ENCODE data around the gene PSMD3.
"Not testable (repeated sequence)": the region's sequence is repeated elsewhere in the genome, so short reads cannot be mapped to it uniquely, and the experiment has no call there.

The PSMD3 gene

DNA sequence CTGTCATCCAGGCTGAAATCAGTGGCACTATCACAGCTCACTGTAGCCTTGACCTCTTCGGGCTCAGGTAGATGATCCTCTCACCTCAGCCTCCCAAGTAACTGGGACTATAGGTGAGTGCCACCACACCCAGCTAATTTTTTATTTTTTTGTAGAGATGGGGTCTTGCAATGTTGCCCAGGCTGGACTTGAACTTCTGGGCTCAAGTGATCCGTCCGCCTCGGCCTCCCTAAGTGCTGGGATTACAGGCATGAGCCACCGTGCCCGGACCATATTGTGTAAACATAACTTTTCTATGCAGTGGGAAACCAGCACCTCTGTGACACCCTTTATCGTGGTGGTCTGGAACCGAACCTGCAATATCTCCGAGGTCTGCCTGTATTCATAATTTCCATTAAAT, 23.5 kb downstream of the PSMD3 start:
- ATAC-seq: no peak
- Mint-ChIP-seq H3K27ac (no peak overlapping the region), H3K4me3 (no peak overlapping the region), H3K27me3 (no peaks in the 10 kb centered on the region), H3K9me3 (no peaks in the 10 kb centered on the region), H3K4me1 (peaks cover 6% of the 10 kb centered on the region)
- no peak for DNase-seq

DNA sequence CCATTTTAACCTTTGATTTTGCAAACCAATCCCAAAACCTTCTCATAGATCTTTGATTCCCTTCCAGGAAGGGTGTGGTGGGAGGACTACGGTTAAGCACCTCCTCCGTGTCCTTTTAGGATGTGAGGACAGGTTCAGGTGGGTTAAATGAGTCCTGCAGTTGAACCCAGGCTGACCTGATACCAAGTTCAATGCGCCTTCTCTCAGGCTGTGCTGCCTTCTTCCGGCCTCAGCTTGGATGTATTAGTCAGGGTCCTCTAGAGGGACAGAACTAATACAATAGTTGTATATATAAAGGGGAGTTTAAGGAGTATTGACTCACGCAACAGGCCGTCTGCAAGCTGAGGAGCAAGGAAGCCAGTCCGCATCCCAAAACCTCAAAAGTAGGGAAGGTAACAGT, 24.1 kb downstream of the PSMD3 start:
- Mint-ChIP-seq H3K4me1 (no peaks in the 10 kb centered on the region), H3K9me3 (no peaks in the 10 kb centered on the region), H3K4me3 (no peak overlapping the region), H3K27me3 (no peaks in the 10 kb centered on the region), H3K27ac (no peak overlapping the region)
- ATAC-seq: no peak
- DNase-seq: no peak

DNA sequence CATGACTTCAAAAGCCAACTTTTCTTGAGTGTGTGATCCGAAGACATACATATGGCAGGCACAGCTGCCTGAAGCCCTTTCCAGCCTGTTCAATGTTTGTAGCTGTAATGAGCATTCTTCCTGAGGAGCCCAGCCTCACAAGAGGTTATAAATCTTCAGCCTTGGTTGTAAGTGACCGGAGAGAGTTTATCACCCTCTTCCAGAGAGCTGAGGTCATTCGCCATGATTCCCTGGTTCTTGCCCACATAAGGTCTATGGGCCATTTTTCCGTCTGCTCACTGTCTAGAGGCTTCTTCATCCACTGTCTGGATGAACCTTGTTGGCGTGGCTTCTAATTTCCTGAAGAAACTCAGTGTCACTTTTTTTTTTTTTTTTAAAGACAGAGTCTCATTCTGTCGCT, 24.9 kb downstream of the PSMD3 start:
- Mint-ChIP-seq H3K4me1 (peaks cover 6% of the 10 kb centered on the region), H3K27ac (no peak overlapping the region), H3K4me3 (no peak overlapping the region), H3K9me3 (no peaks in the 10 kb centered on the region), H3K27me3 (no peaks in the 10 kb centered on the region)
- ATAC-seq: no peak
- no peak for DNase-seq

DNA sequence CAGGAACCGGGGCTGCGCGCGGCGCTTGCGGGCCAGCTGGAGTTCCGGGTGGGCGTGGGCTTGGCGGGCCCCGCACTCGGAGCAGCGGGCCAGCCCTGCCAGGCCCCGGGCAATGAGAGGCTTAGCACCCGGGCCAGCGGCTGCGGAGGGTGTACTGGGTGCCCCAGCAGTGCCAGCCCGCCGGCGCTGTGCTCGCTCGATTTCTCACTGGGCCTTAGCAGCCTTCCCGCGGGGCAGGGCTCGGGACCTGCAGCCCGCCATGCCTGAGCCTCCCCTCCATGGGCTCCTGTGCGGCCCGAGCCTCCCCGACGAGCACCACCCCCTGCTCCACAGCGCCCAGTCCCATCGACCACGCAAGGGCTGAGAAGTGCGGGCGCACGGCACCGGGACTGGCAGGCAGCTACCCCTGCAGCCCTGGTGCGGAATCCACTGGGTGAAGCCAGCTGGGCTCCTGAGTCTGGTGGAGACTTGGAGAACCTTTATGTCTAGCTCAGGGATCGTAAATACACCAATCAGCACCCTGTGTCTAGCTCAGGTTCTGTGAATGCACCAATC, 30.4 kb downstream of the PSMD3 start:
- not testable (repeated sequence) for DNase-seq, H3K27ac Mint-ChIP-seq, H3K27me3 Mint-ChIP-seq, ATAC-seq, H3K4me3 Mint-ChIP-seq, H3K9me3 Mint-ChIP-seq
- H3K4me1 Mint-ChIP-seq: peaks cover 28% of the 10 kb centered on the region

DNA sequence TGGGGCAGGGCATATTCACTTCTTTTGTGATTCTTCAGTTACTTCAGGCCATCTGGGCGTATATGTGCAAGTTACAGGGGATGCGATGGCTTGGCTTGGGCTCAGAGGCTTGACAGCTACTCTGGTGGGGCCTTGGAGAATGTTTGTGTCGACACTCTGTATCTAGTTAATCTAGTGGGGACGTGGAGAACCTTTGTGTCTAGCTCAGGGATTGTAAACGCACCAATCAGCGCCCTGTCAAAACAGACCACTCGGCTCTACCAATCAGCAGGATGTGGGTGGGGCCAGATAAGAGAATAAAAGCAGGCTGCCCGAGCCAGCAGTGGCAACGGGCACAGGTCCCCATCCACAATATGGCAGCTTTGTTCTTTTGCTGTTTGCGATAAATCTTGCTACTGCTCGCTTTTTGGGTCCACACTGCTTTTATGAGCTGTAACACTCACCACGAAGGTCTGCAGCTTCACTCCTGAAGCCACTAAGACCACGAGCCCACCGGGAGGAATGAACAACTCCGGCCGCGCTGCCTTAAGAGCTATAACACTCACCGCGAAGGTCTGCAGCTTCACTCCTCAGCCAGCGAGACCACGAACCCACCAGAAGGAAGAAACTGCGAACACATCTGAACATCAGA, 31.5 kb downstream of the PSMD3 start:
- H3K27ac Mint-ChIP-seq, H3K4me3 Mint-ChIP-seq, H3K9me3 Mint-ChIP-seq, ATAC-seq, DNase-seq, H3K27me3 Mint-ChIP-seq: not testable (repeated sequence)
- H3K4me1 Mint-ChIP-seq: peaks cover 28% of the 10 kb centered on the region

DNA sequence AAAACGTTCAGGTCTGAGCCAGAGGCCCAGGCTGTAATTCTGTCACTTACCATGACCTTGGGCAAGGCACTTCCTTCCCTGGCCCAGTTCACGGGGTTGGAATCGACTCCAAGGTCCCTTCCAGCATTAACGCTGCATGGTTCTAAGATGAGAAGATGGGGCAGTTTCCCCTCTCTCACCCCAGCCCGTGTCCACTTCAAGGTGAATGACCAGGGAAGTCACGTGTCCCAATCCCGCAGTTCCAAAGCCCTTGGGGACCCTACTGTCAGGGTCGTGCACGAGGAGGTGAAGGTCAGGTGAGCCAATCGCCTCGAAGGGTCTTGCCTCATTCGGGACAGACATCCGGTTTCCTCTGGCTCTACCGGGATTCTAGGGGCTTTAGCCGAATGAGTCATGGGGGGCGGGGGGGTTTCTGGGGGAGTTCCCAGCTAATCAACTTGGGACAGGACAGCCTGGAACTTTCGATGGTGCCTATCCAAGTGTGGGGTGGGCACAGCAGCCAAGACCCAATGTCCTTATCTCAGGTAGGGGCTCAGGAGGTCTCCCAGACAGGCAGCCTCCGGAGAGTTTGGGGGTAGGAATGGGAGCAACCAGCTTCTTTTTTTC, 33.9 kb downstream of the PSMD3 start:
- H3K27me3 Mint-ChIP-seq: peaks cover 9% of the 10 kb centered on the region
- H3K4me3 Mint-ChIP-seq: no peak overlapping the region
- H3K27ac Mint-ChIP-seq: no peak overlapping the region
- peaks cover 28% of the 10 kb centered on the region for H3K4me1 Mint-ChIP-seq
- DNase-seq (no peak), ATAC-seq (no peak)
- no peaks in the 10 kb centered on the region for H3K9me3 Mint-ChIP-seq

DNA sequence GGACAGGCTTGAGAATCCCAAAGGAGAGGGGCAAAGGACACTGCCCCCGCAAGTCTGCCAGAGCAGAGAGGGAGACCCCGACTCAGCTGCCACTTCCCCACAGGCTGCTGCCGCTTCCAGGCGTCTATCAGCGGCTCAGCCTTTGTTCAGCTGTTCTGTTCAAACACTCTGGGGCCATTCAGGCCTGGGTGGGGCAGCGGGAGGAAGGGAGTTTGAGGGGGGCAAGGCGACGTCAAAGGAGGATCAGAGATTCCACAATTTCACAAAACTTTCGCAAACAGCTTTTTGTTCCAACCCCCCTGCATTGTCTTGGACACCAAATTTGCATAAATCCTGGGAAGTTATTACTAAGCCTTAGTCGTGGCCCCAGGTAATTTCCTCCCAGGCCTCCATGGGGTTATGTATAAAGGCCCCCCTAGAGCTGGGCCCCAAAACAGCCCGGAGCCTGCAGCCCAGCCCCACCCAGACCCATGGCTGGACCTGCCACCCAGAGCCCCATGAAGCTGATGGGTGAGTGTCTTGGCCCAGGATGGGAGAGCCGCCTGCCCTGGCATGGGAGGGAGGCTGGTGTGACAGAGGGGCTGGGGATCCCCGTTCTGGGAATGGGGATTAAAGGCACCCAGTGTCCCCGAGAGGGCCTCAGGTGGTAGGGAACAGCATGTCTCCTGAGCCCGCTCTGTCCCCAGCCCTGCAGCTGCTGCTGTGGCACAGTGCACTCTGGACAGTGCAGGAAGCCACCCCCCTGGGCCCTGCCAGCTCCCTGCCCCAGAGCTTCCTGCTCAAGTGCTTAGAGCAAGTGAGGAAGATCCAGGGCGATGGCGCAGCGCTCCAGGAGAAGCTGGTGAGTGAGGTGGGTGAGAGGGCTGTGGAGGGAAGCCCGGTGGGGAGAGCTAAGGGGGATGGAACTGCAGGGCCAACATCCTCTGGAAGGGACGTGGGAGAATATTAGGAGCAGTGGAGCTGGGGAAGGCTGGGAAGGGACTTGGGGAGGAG, 34.7 kb downstream of the PSMD3 start, which contains the start of gene CSF3:
CSF3 (plus strand) TSS at position 436 of the 993 bp plus-strand sequence; CDS start at position 471, 35 bp downstream.
- Mint-ChIP-seq H3K4me3 (no peak within 1 kb of the TSS), H3K27ac (peak within 1 kb of the TSS in 1 of 2 donors; percentile 92), H3K27me3 (peaks cover 9% of the 10 kb centered on the region), H3K9me3 (no peaks in the 10 kb centered on the region), H3K4me1 (peaks cover 24% of the 10 kb centered on the region)
- ATAC-seq (no peak), DNase-seq (no peak)

DNA sequence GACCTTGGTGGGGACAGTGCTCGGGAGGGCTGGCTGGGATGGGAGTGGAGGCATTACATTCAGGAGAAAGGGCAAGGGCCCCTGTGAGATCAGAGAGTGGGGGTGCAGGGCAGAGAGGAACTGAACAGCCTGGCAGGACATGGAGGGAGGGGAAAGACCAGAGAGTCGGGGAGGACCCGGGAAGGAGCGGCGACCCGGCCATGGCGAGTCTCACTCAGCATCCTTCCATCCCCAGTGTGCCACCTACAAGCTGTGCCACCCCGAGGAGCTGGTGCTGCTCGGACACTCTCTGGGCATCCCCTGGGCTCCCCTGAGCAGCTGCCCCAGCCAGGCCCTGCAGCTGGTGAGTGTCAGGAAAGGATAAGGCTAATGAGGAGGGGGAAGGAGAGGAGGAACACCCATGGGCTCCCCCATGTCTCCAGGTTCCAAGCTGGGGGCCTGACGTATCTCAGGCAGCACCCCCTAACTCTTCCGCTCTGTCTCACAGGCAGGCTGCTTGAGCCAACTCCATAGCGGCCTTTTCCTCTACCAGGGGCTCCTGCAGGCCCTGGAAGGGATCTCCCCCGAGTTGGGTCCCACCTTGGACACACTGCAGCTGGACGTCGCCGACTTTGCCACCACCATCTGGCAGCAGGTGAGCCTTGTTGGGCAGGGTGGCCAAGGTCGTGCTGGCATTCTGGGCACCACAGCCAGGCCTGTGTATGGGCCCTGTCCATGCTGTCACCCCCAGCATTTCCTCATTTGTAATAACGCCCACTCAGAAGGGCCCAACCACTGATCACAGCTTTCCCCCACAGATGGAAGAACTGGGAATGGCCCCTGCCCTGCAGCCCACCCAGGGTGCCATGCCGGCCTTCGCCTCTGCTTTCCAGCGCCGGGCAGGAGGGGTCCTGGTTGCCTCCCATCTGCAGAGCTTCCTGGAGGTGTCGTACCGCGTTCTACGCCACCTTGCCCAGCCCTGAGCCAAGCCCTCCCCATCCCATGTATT, 35.7 kb downstream of the PSMD3 start:
- no peak for DNase-seq
- no peak for ATAC-seq
- Mint-ChIP-seq H3K27me3 (peaks cover 9% of the 10 kb centered on the region), H3K4me1 (peaks cover 22% of the 10 kb centered on the region), H3K27ac (peak overlapping the region in 1 of 2 donors; percentile 19), H3K9me3 (no peaks in the 10 kb centered on the region), H3K4me3 (no peak overlapping the region)

DNA sequence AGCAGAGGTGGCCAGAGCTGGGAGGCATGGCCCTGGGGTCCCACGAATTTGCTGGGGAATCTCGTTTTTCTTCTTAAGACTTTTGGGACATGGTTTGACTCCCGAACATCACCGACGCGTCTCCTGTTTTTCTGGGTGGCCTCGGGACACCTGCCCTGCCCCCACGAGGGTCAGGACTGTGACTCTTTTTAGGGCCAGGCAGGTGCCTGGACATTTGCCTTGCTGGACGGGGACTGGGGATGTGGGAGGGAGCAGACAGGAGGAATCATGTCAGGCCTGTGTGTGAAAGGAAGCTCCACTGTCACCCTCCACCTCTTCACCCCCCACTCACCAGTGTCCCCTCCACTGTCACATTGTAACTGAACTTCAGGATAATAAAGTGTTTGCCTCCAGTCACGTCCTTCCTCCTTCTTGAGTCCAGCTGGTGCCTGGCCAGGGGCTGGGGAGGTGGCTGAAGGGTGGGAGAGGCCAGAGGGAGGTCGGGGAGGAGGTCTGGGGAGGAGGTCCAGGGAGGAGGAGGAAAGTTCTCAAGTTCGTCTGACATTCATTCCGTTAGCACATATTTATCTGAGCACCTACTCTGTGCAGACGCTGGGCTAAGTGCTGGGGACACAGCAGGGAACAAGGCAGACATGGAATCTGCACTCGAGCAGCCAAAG, 36.9 kb downstream of the PSMD3 start:
- Mint-ChIP-seq H3K4me1 (peaks cover 10% of the 10 kb centered on the region), H3K27me3 (peaks cover 2% of the 10 kb centered on the region), H3K9me3 (no peaks in the 10 kb centered on the region), H3K4me3 (no peak overlapping the region), H3K27ac (peak overlapping the region in 1 of 2 donors; percentile 89)
- ATAC-seq: no peak
- DNase-seq: no peak

DNA sequence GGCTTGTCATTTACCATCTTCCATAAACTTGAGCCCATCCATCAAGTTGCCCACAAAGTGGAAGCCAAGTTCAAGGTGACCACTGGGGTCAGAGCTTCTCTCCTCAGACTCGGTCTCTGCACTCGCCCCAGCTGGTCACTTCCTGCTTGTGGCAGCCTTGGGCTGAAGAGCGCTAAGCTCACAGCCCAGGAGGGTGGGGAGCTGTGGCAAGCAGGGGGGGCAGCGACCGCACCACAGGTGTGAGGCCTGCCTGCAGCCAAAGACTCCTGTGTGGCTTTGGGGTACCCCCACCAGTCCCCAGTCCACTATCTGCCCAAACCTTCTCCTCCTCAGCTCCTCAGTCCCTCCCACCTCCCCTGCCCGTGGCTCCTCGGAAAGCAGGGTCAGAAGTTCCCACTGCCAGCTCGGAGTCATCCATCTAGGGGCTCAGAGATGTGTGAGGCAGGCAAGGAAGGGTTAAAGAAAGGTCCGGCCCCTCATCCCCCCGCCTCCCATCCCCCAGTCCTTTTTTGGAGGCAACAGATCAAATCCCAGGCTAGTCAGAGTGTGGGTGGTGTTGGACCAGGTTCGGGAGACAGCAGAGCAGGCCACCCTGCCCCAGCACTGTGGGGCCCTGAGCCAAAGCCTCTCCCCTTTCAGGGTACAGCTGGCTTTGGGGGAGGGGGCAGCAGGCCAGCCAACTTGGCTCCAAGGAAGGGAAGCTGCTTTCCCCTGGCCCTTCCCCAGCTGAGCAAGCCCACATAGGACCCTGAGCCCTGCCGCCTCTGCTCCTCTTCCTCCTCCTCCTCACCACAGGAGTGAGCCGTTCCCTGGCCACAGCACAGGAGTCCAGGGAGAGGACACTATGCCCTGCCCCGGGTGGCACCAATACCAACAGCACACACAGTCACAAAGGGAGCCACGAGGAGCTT, 37.9 kb downstream of the PSMD3 start:
- Mint-ChIP-seq H3K27ac (peak overlapping the region in 1 of 2 donors; percentile 77), H3K4me1 (peaks cover 7% of the 10 kb centered on the region), H3K27me3 (no peaks in the 10 kb centered on the region), H3K9me3 (no peaks in the 10 kb centered on the region), H3K4me3 (no peak overlapping the region)
- no peak for DNase-seq
- ATAC-seq: no peak

DNA sequence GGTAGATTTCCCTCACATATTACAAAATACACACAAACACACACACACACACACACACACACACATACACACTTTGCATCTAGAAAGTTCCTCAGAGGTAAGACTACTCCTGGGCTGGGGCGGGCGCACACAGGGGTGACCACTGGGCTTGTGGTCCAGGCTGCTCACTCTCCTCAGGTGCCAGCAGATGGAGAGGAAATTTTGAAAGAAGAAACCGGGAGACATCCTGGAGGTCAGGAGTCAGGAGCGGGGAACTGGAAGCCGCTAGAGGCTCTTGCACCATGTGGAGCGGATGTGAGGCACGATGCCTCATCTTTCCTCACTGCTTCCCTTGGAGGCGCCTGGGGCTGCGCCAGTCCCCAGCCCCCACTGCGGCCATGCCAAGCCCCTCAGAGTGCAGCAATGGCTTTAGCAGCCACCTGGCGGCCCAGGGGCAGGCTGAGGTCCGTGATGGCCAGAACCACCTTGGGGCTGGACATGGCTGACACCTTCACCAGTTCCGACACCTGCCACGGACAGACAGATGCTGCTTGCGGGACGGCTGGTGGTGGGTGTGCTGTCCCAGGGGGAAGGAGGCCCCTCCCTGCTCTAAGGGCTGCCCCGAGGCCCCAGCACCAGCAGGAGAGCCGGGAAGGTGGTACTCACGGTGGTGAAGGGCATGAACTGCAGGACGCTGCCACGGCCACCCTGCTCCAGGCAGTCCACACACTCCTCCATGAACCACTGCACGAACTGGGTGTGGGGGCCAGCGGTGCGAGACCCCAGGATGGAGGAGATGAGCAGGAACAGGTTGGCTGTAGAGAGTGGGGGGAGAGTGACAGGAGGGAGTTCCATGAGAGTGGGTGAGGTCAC, 38.8 kb downstream of the PSMD3 start:
- H3K4me3 Mint-ChIP-seq: no peak overlapping the region
- H3K27me3 Mint-ChIP-seq: no peaks in the 10 kb centered on the region
- ATAC-seq (no peak), DNase-seq (no peak)
- H3K4me1 Mint-ChIP-seq: no peaks in the 10 kb centered on the region
- no peaks in the 10 kb centered on the region for H3K9me3 Mint-ChIP-seq
- H3K27ac Mint-ChIP-seq: no peak overlapping the region

DNA sequence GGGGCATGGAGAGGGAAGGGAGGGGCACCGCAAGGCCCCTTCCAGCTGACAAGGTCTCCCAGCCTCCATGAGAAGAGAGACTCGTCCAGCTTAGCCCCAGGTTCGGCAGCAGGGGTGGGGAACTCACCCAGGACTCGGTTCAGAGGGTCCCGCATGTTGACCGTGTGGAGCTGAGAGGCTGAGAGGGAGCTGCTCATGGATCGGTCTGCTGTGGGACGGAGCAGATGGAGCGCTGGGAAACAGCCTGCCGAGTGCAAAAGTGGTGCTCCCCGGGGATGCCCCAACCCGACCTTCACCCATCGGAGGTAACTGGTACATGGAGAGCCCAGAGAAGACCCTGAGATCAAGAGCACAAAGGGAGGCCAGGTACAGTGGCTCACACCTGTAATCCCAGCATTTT, 39.5 kb downstream of the PSMD3 start:
- Mint-ChIP-seq H3K27me3 (no peaks in the 10 kb centered on the region), H3K27ac (peak overlapping the region in 1 of 2 donors; percentile 57), H3K4me1 (peaks cover 2% of the 10 kb centered on the region), H3K4me3 (no peak overlapping the region), H3K9me3 (no peaks in the 10 kb centered on the region)
- ATAC-seq (no peak), DNase-seq (no peak)

Measured in stimulated activated naive CD8-positive, alpha-beta T cell treated with anti-CD3 and anti-CD28 coated beads, Interleukin-15, amount 100 ng/mL, for 72 hours (primary cell).